A549 (cell line): Measurements from ENCODE around the gene BCAS3. TPM values are rescaled to one million over a fixed set of nuclear protein-coding genes. Genes with fewer than 3 reads are reported as not detected.

ENCODE experiments used
- ATAC-seq, 2 experiments: fragments of 200-7000 bp in 1 of 2; fragments of >200 bp in 1 of 2; cut with Nextera tagmentation in 1 of 2; cut with Tn5 transposase in 1 of 2; 3 replicates each; pipeline versions ENCODE4 v1.8.0 to v1.9.1; 2018 to 2020; ENCODE audit warnings: mild to moderate bottlenecking in 1 of 2, moderate library complexity in 1 of 2
- CTCF ChIA-PET: fragments of 300-600 bp; sonication (Branson Sonifier 250); formaldehyde crosslinking; extraction: SDS; loops from one replicate; lab custom pipeline; 2021; ENCODE audit warnings: antibody characterized with exemption, inconsistent platforms; lab: Yijun Ruan, JAX
- POLR2A ChIA-PET: fragments of 350-600 bp; formaldehyde crosslinking; extraction: SDS; loops from one replicate; lab custom pipeline; 2021; ENCODE audit warnings: antibody characterized with exemption, inconsistent platforms; lab: Yijun Ruan, JAX
- DNase-seq, 2 experiments: peaks; one replicate each; pipeline versions ENCODE4 v3.0.0 to v3.0.0-alpha.2; 2011 to 2016; ENCODE audit warnings: low read depth in 1 of 2, low spot score in 1 of 2
- FAIRE-seq: peaks from 2 replicates; lab custom pipeline; 2011; peaks lifted over from hg19 to GRCh38; lab: Jason Lieb, UNC
- H3K27ac ChIP-seq, 2 experiments: fragments of >200 bp; sonication (Bioruptor Twin); formaldehyde crosslinking; 3 replicates each; pipeline ENCODE4 v1.5.1; 2016 to 2017
- H3K4me1 ChIP-seq: fragments of >200 bp; sonication (Bioruptor Twin); formaldehyde crosslinking; 3 replicates; pipeline ENCODE4 v1.6.1; 2016
- H3K4me2 ChIP-seq: fragments of >200 bp; sonication (Bioruptor Twin); formaldehyde crosslinking; 3 replicates; pipeline ENCODE4 v1.6.1; 2016
- H3K4me3 ChIP-seq: fragments of >200 bp; sonication (Bioruptor Twin); formaldehyde crosslinking; 3 replicates; pipeline ENCODE4 v1.5.1; 2016
- H3K9me3 ChIP-seq: fragments of >200 bp; sonication (Bioruptor Twin); formaldehyde crosslinking; 3 replicates; pipeline ENCODE4 v1.6.1; 2016
- CEBPB ChIP-seq, 2 experiments: fragments of >200 bp in 1 of 2; sonication (Bioruptor Twin) in 1 of 2; formaldehyde crosslinking in 1 of 2; IDR thresholded peaks; 2 replicates each; pipeline ENCODE4 v1.6.1; 2012 to 2016
- CHD4 ChIP-seq: fragments of 200-600 bp; sonication (generic); IDR thresholded peaks from 2 replicates; pipeline ENCODE4 v1.6.1; 2016; ENCODE audit warnings: antibody characterized with exemption, mild to moderate bottlenecking, borderline replicate concordance
- EHMT2 ChIP-seq: fragments of 200-600 bp; sonication (generic); IDR thresholded peaks from 2 replicates; pipeline ENCODE4 v1.6.1; 2016; ENCODE audit warnings: antibody characterized with exemption, low read depth, mild to moderate bottlenecking, moderate library complexity
- ESRRA ChIP-seq: fragments of 150-350 bp; IDR thresholded peaks from 2 replicates; pipeline ENCODE4 v1.6.1; 2014; ENCODE audit warnings: mild to moderate bottlenecking, low read length, borderline replicate concordance
- HDAC2 ChIP-seq: fragments of 200-600 bp; sonication (generic); IDR thresholded peaks from 2 replicates; pipeline ENCODE4 v1.6.1; 2016
- HES2 ChIP-seq: fragments of >200 bp; sonication (Bioruptor Twin); formaldehyde crosslinking; IDR thresholded peaks from 2 replicates; pipeline ENCODE4 v1.6.1; 2016
- HEYL ChIP-seq: fragments of 250-450 bp; sonication (Bioruptor Pico); IDR thresholded peaks from 2 replicates; pipeline ENCODE4 v1.8.0; 2021; ENCODE audit warnings: mild to moderate bottlenecking, moderate library complexity
- HOXB13 ChIP-seq: fragments of 250-450 bp; sonication (Bioruptor Pico); IDR thresholded peaks from 2 replicates; pipeline ENCODE4 v1.5.0; 2020; ENCODE audit warnings: low read depth, mild to moderate bottlenecking, moderate library complexity
- JUN ChIP-seq, 2 experiments: fragments of >200 bp; sonication (Bioruptor Twin); formaldehyde crosslinking; IDR thresholded peaks; 2 replicates in 1 of 2; 3 replicates in 1 of 2; pipeline ENCODE4 v1.6.1; 2016 to 2017
- JUNB ChIP-seq: fragments of >200 bp; sonication (Bioruptor Twin); formaldehyde crosslinking; IDR thresholded peaks from 2 replicates; pipeline ENCODE4 v1.6.1; 2016
- KDM1A ChIP-seq: fragments of 200-600 bp; sonication (generic); IDR thresholded peaks from 2 replicates; pipeline ENCODE4 v1.6.1; 2016; ENCODE audit warnings: low read depth, mild to moderate bottlenecking
- KDM5A ChIP-seq: fragments of 200-600 bp; sonication (generic); IDR thresholded peaks from 2 replicates; pipeline ENCODE4 v1.6.1; 2016; ENCODE audit warnings: antibody characterized with exemption, mild to moderate bottlenecking
- MAZ ChIP-seq: fragments of 150-350 bp; IDR thresholded peaks from 2 replicates; pipeline ENCODE4 v1.6.1; 2014; ENCODE audit warnings: antibody characterized with exemption, low read depth, low read length, borderline replicate concordance
- MYC ChIP-seq: IDR thresholded peaks from 2 replicates; pipeline ENCODE4 v1.6.1; 2012; ENCODE audit warnings: mild to moderate bottlenecking, inconsistent platforms, low read length, improper control_type of control experiment, borderline replicate concordance
- NPAS2 ChIP-seq: fragments of 250-450 bp; sonication (Bioruptor Pico); IDR thresholded peaks from 2 replicates; pipeline ENCODE4 v1.8.0; 2022; ENCODE audit warnings: mild to moderate bottlenecking, moderate library complexity, borderline replicate concordance
- POLR2A ChIP-seq: IDR thresholded peaks from 2 replicates; pipeline ENCODE4 v1.6.1; 2012; ENCODE audit warnings: mild to moderate bottlenecking, low read length
- RFX5 ChIP-seq: fragments of 450-650 bp; IDR thresholded peaks from 2 replicates; pipeline ENCODE4 v1.7.1; 2014; ENCODE audit warnings: antibody characterized with exemption, mild to moderate bottlenecking, moderate library complexity
- RNF2 ChIP-seq: fragments of 200-600 bp; sonication (generic); IDR thresholded peaks from 2 replicates; pipeline ENCODE4 v1.6.1; 2016; ENCODE audit warnings: low read depth, mild to moderate bottlenecking, antibody characterized with exemption, moderate library complexity, borderline replicate concordance
- SMC3 ChIP-seq: fragments of >200 bp; sonication (Bioruptor Twin); formaldehyde crosslinking; IDR thresholded peaks from 3 replicates; pipeline ENCODE4 v1.6.1; 2018; ENCODE audit warnings: inconsistent platforms
- TFCP2L1 ChIP-seq: fragments of 250-450 bp; sonication (Bioruptor Pico); IDR thresholded peaks from 2 replicates; pipeline ENCODE4 v1.5.0; 2021; ENCODE audit warnings: mild to moderate bottlenecking
- ZC3H11A ChIP-seq: fragments of 450-650 bp; IDR thresholded peaks from 2 replicates; pipeline ENCODE4 v1.6.1; 2014; ENCODE audit warnings: antibody characterized with exemption, mild to moderate bottlenecking
- ZFP36 ChIP-seq: fragments of 450-650 bp; IDR thresholded peaks from 2 replicates; pipeline ENCODE4 v1.6.1; 2014; ENCODE audit warnings: borderline replicate concordance; ENCODE audit not compliant: partially characterized antibody
- ZSCAN20 ChIP-seq: fragments of 250-450 bp; sonication (Bioruptor Pico); IDR thresholded peaks from 2 replicates; pipeline ENCODE4 v1.8.0; 2022; ENCODE audit warnings: mild to moderate bottlenecking, moderate library complexity
- WGBS: methylation state at CpG from one replicate; pipeline ENCODE4 v1.1.6; 2017; ENCODE audit errors: missing lambda C conversion rate; 5-methylcytosine and 5-hydroxymethylcytosine counted together
- polyA plus RNA-seq, 4 experiments: library from polyadenylated mRNA; depleted of rRNA in 3 of 4; stranded (reverse); fragments of >200 nt; fragmentation: RNase III in 1 of 4; extraction: RNeasy Plus Mini Kit Qiagen cat#74134 plus additional on column Dnase treatment in 1 of 4; gene quantifications; 2 replicates in 3 of 4; 3 replicates in 1 of 4; pipeline ENCODE4 v1.2.3, GENCODE V29; 2011 to 2017
- TF ChIP-seq, protein P1 (sequence below): fragments of >200 bp; sonication (Bioruptor Twin); formaldehyde crosslinking; IDR thresholded peaks from 3 replicates; pipeline ENCODE4 v1.6.1; 2016

Gene BCAS3
- polyA plus RNA-seq, 2 of the 4 experiments (the other 2 are of a cell fraction) = 14.7 to 43.4 TPM

- no peak for ATAC-seq
- Histone ChIP-seq H3K4me1 (no peaks in the 10 kb centered on the region), H3K9me3 (no peaks in the 10 kb centered on the region), H3K27ac (no peak overlapping the region)
- no peak for DNase-seq
- ChIA-PET POLR2A (no interaction called here), CTCF (interaction anchor here (0.8 kb wide), 1 partner anchor 15 kb away, joined by 3 read pairs; no protein-coding TSS in a partner anchor)
- TF ChIP-seq CEBPB (IDR thresholded peaks at IDR 0.05) (0 out of 4 replicates have a peak, but pooled peaks of 1 of the 2 experiments have one; percentile 7), RNF2 (no peak)
- TF ChIP-seq, all 56 proteins: peak for 1
- FAIRE-seq = no peak
- 89% methylated on average over 4 of the region's 4 CpGs for WGBS
- H3K4me3 ChIP-seq = no peak overlapping the region
- no peak overlapping the region for H3K4me2 ChIP-seq
Measured at GRCh38 chr17:61130330-61130729, 452.7 kb downstream of the BCAS3 start.

GRCh38 chr17:61131585-61131984 is 453.9 kb downstream of the BCAS3 start:
- POLR2A ChIA-PET = no interaction called here
- Histone ChIP-seq H3K4me3 (no peak overlapping the region), H3K9me3 (no peaks in the 10 kb centered on the region)
- CTCF ChIA-PET = no interaction called here
- TF ChIP-seq SMC3 (no peak), HES2 (no peak)
- TF ChIP-seq, protein P1, sequence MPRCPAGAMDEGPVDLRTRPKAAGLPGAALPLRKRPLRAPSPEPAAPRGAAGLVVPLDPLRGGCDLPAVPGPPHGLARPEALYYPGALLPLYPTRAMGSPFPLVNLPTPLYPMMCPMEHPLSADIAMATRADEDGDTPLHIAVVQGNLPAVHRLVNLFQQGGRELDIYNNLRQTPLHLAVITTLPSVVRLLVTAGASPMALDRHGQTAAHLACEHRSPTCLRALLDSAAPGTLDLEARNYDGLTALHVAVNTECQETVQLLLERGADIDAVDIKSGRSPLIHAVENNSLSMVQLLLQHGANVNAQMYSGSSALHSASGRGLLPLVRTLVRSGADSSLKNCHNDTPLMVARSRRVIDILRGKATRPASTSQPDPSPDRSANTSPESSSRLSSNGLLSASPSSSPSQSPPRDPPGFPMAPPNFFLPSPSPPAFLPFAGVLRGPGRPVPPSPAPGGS = no peak
- TF ChIP-seq, all 56 proteins: peak for 0
- Histone ChIP-seq H3K4me1 (no peaks in the 10 kb centered on the region), H3K27ac (no peak overlapping the region), H3K4me2 (no peak overlapping the region)
- no peak for DNase-seq
- no peak for ATAC-seq
- FAIRE-seq = no peak
- WGBS = 92% methylated on average over 2 of the region's 2 CpGs

GRCh38 chr17:61132524-61132923 is 454.9 kb downstream of the BCAS3 start:
- no peak for ATAC-seq
- no peak for TF ChIP-seq CHD4
- TF ChIP-seq, protein P1 = no peak
- 93% methylated on average over 4 of the region's 4 CpGs for WGBS

DNA sequence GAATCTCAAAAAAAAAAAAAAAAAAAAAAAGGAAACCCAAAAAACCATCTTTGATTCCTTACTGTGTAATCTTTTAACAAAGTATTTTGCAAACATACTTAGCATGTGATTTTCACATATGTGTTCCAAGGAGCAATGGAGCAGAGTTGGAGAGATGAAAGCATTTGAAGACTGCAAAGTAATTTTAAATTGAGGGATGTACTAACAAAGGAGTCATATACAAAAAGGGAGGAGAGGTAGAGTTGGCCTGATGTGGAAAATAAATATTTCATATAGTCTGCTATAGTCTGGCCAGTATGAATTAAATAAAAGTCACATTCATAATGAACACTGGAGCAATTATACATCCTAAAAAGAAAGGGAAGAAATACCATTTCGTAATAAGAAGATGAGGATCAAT is 456.2 kb downstream of the BCAS3 start:
- CTCF ChIA-PET = no interaction called here
- Histone ChIP-seq H3K4me2 (no peak overlapping the region), H3K4me3 (no peak overlapping the region), H3K27ac (no peak overlapping the region), H3K4me1 (no peaks in the 10 kb centered on the region), H3K9me3 (no peaks in the 10 kb centered on the region)
- no peak for DNase-seq
- ATAC-seq = no peak
- TF ChIP-seq KDM1A = no peak
- TF ChIP-seq ZSCAN20 = no peak
- no peak for TF ChIP-seq RFX5
- no peak for TF ChIP-seq HOXB13 (CRISPR knock-in tag)
- no peak for TF ChIP-seq POLR2A
- TF ChIP-seq HEYL (CRISPR knock-in tag) = no peak
- no peak for TF ChIP-seq MAZ
- TF ChIP-seq ZC3H11A = no peak
- TF ChIP-seq JUN (IDR thresholded peaks at IDR 0.05) = no peak
- no peak for TF ChIP-seq KDM5A
- TF ChIP-seq MYC = no peak
- TF ChIP-seq ZFP36 = no peak
- no peak for TF ChIP-seq ESRRA
- TF ChIP-seq HDAC2 = no peak
- no peak for TF ChIP-seq NPAS2
- no peak for TF ChIP-seq TFCP2L1 (CRISPR knock-in tag)
- no peak for TF ChIP-seq EHMT2
- no peak for TF ChIP-seq JUNB
- WGBS = 91% methylated on average over 1 of the region's 1 CpG
- POLR2A ChIA-PET = no interaction called here
- no peak for FAIRE-seq

More at GRCh38 chr17:61132524-61132923, 454.9 kb downstream of the BCAS3 start:
- no peaks in the 10 kb centered on the region for H3K9me3 ChIP-seq
- H3K4me3 ChIP-seq = no peak overlapping the region
- H3K27ac ChIP-seq = no peak overlapping the region
- CTCF ChIA-PET = no interaction called here
- no peaks in the 10 kb centered on the region for H3K4me1 ChIP-seq
- H3K4me2 ChIP-seq = no peak overlapping the region
- POLR2A ChIA-PET = no interaction called here
- FAIRE-seq (no peak), DNase-seq (no peak)
